HepG2 (cell line): Measurements from ENCODE around the gene HSPE1. TPM values are rescaled to one million over a fixed set of nuclear protein-coding genes. Genes with fewer than 3 reads are reported as not detected.
A peak's percentile ranks its signal among the peaks of the same experiment; 100 is the strongest.

Source experiments
- ARID2 ChIP-seq: sonication (generic); formaldehyde crosslinking; IDR thresholded peaks from 2 replicates; pipeline ENCODE4 v1.8.1; 2022; ENCODE audit warnings: mild to moderate bottlenecking, missing genetic modification reagents, borderline replicate concordance
- DR1 ChIP-seq: sonication (generic); formaldehyde crosslinking; IDR thresholded peaks from 2 replicates; pipeline ENCODE4 v1.8.0; 2021; ENCODE audit warnings: mild to moderate bottlenecking, missing genetic modification reagents, inconsistent platforms
- IRF2 ChIP-seq: IDR thresholded peaks from 2 replicates; pipeline ENCODE4 v1.6.1; 2018; ENCODE audit warnings: missing genetic modification reagents, missing compliant biosample characterization
- MEF2D ChIP-seq: sonication (generic); formaldehyde crosslinking; IDR thresholded peaks from 2 replicates; pipeline ENCODE4 v1.5.1; 2020; ENCODE audit warnings: mild to moderate bottlenecking, missing genetic modification reagents
- PHF20 ChIP-seq: sonication (generic); formaldehyde crosslinking; IDR thresholded peaks from 2 replicates; pipeline ENCODE4 v1.5.0; 2020; ENCODE audit warnings: mild to moderate bottlenecking, missing genetic modification reagents
- POLR2G ChIP-seq: fragments of 200-400 bp; formaldehyde crosslinking; IDR thresholded peaks from 2 replicates; pipeline ENCODE4 v1.6.1; 2018; ENCODE audit warnings: mild to moderate bottlenecking, low read depth, low read length, moderate library complexity
- REST ChIP-seq, 2 experiments: IDR thresholded peaks; 2 replicates each; pipeline ENCODE4 v1.6.1; 2011 to 2012; ENCODE audit warnings: low read length in 2 of 2, borderline replicate concordance in 1 of 2, low read depth in 1 of 2, mild to moderate bottlenecking in 1 of 2, moderate library complexity in 1 of 2
- SALL1 ChIP-seq: sonication (generic); formaldehyde crosslinking; IDR thresholded peaks from 2 replicates; pipeline ENCODE4 v1.8.0; 2022; ENCODE audit warnings: mild to moderate bottlenecking, missing genetic modification reagents
- TEAD3 ChIP-seq: optimal IDR thresholded peaks from 2 replicates; pipeline ENCODE3; 2016; ENCODE audit warnings: borderline replicate concordance
- TOPORS ChIP-seq: sonication (generic); formaldehyde crosslinking; IDR thresholded peaks from 2 replicates; pipeline ENCODE4 v1.8.0; 2023; ENCODE audit warnings: mild to moderate bottlenecking, missing genetic modification reagents
- ZBTB4 ChIP-seq: sonication (generic); formaldehyde crosslinking; IDR thresholded peaks from 2 replicates; pipeline ENCODE4 v1.4.0; 2020; ENCODE audit warnings: missing genetic modification reagents, mild to moderate bottlenecking, borderline replicate concordance
- ZNF33B ChIP-seq: sonication (generic); formaldehyde crosslinking; IDR thresholded peaks from 2 replicates; pipeline ENCODE4 v1.5.1; 2020; ENCODE audit warnings: mild to moderate bottlenecking, missing genetic modification reagents
- ZSCAN31 ChIP-seq: sonication (generic); formaldehyde crosslinking; IDR thresholded peaks from 2 replicates; pipeline ENCODE4 v1.5.0; 2020; ENCODE audit warnings: low read depth, mild to moderate bottlenecking, missing genetic modification reagents
- ZXDC ChIP-seq: sonication (generic); formaldehyde crosslinking; IDR thresholded peaks from 2 replicates; pipeline ENCODE4 v1.5.0; 2020; ENCODE audit warnings: mild to moderate bottlenecking, missing genetic modification reagents
- polyA plus RNA-seq, 8 experiments: library from polyadenylated mRNA; depleted of rRNA in 3 of 8; stranded (reverse) in 7 of 8; unstranded in 1 of 8; fragments of >200 nt; fragmentation: Illumina TruSeq in 4 of 8; extraction: Trizol in 4 of 8; gene quantifications; 2 replicates each; pipeline versions ENCODE4 v1.2.1 to v1.2.3, GENCODE V29; 2011 to 2016; ENCODE audit warnings: low read depth in 4 of 8, missing spikeins in 1 of 8, mixed read lengths in 1 of 8; ENCODE audit not compliant: insufficient read depth in 1 of 8
- total RNA-seq, 5 experiments: library from RNA; depleted of rRNA; stranded (reverse); fragments of >200 nt; fragmentation: Illumina TruSeq; extraction: Trizol; gene quantifications; 2 replicates each; pipeline ENCODE4 v1.2.3, GENCODE V29; 2016; ENCODE audit warnings: low read depth in 1 of 5
- TF ChIP-seq, protein P1 (sequence below): sonication (generic); formaldehyde crosslinking; IDR thresholded peaks from 2 replicates; pipeline ENCODE4 v1.4.0; 2020; ENCODE audit warnings: missing genetic modification reagents

The HSPE1 gene
- total and polyA plus RNA-seq, 2 of the 13 experiments (the other 11 are each of a cell fraction or from before 2014, with no cell fraction given) = 244 to 823 TPM

- TF ChIP-seq, protein P1, sequence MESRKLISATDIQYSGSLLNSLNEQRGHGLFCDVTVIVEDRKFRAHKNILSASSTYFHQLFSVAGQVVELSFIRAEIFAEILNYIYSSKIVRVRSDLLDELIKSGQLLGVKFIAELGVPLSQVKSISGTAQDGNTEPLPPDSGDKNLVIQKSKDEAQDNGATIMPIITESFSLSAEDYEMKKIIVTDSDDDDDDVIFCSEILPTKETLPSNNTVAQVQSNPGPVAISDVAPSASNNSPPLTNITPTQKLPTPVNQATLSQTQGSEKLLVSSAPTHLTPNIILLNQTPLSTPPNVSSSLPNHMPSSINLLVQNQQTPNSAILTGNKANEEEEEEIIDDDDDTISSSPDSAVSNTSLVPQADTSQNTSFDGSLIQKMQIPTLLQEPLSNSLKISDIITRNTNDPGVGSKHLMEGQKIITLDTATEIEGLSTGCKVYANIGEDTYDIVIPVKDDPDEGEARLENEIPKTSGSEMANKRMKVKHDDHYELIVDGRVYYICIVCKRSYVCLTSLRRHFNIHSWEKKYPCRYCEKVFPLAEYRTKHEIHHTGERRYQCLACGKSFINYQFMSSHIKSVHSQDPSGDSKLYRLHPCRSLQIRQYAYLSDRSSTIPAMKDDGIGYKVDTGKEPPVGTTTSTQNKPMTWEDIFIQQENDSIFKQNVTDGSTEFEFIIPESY = peak; percentile 87
- TF ChIP-seq TOPORS (CRISPR knock-in tag) (peak; percentile 75; the same call in 1 of the 2 replicates), SALL1 (peak; percentile 37; the same call in 1 of the 2 replicates), TEAD3 (CRISPR knock-in tag) (peak; percentile 8), PHF20 (CRISPR knock-in tag) (peak; percentile 11; the same call in 1 of the 2 replicates), IRF2 (CRISPR knock-in tag) (peak; percentile 49; the same call in 1 of the 2 replicates), ZNF33B (0 out of 2 replicates have a peak, but pooled peaks have one; percentile 2), POLR2G (peak; percentile 82), ZXDC (peak; percentile 34; the same call in 1 of the 2 replicates), MEF2D (CRISPR knock-in tag) (0 out of 2 replicates have a peak, but pooled peaks have one; percentile 19), REST (IDR thresholded peaks at IDR 0.05; ENCODE audit: borderline replicate concordance in 1 of 2, low read depth in 1 of 2, low read length in 2 of 2) (peak in 1 of 2 experiments; percentile 35; a peak in 1 of 4 replicates), ZBTB4 (peak; percentile 62; the same call in 1 of the 2 replicates), DR1 (CRISPR knock-in tag) (peak; percentile 67; the same call in 1 of the 2 replicates), ZSCAN31 (CRISPR knock-in tag) (0 out of 2 replicates have a peak, but pooled peaks have one; percentile 1), ARID2 (CRISPR knock-in tag) (peak; percentile 79; the same call in 1 of the 2 replicates)
Measured at GRCh38 chr2:197450935-197451358, 49.2 kb upstream of the HSPE1 start (continued).
